HL-60 (cell line): Measurements from ENCODE around the gene HS1BP3.

Source experiments
- CTCF ChIP-seq: IDR thresholded peaks from one replicate; pipeline ENCODE4 v1.5.1; 2011; ENCODE audit warnings: low read length, control low read depth, inconsistent platforms; ENCODE audit not compliant: insufficient read depth
- POLR2AphosphoS5 ChIP-seq: IDR thresholded peaks from 2 replicates; pipeline ENCODE4 v1.6.1; 2012; ENCODE audit warnings: low read depth

- no peak for TF ChIP-seq POLR2AphosphoS5
- TF ChIP-seq CTCF = no peak
Observed at GRCh38 chr2:20664071-20664390, 13.1 kb upstream of the HS1BP3 start.
